DLD1 (cell line): ENCODE results near the gene AKAP12.

Experiments used
- in situ Hi-C: cut with HindIII; loops from 2 replicates; pipeline ENCODE4 v1.10.0; 2017; ENCODE audit warnings: low sequenced_read_pairs

Gene AKAP12

DNA sequence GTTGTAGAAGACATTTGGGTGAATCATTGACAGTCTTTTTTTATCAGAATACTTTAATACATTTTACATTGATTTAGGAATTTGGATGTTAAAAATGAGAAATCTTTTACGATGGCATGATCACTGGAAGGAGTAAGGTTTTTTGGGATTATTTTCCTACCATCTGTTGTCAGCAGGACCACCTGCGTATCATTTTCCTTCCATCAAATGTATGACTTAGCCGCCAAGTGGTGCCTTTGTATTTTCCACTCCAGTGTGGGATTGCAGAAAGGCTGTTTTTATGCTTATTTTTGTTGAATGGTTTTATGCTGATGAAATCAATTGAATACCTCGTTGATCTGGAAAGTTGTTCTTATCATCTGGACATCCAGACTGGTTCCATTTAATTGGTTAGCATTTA, 35.8 kb downstream of the AKAP12 start:
- in situ Hi-C loops = no loop called here

DNA sequence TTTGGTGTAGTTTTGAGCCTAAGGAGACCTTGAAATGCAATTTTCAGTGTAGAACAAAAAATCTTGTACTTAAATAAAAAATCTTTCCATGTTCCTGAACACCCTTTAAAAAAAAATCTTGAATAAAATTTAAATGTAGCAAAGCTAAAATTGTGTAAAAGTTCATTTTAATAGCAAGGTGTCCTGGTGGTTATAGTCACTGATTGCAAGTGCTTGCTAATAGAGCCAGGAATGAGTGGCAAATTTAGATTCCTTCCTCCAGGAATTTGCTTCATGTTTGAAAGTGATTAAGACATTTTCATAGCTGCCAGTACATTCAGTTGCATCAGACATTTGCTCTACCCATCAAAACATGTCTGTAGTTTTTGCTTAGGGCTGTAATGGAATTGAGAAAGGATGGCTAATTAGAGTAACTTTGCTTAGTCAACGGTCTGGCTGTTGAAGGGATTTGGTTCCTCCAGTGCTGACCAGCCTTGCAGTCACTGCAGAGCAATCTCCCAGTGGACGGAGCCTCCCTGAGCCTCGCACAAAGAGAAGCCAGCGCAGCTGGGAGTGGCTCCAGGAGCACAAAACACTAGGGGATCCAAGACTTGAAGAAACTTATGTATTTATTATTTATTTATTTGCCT, 36.5 kb downstream of the AKAP12 start:
- in situ Hi-C loops = no loop called here

DNA sequence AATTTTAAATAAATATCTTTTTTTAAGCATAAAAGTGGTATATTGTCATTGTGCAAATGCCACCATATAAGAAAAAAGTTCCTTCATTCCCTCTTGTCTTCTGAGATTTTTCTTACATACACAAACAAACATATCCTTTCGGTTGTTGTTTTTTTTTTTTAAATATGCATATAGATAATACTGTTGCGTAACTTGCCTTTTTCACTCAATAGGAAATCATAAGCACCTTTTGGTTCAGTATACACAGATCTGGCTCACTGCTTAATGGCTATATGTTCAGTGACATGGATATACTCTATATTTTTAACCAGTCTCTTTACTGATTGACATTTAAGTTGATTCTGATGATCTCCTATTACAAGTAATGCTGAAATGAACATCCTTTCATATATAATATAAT, 40.1 kb downstream of the AKAP12 start:
- in situ Hi-C loops = no loop called here

DNA sequence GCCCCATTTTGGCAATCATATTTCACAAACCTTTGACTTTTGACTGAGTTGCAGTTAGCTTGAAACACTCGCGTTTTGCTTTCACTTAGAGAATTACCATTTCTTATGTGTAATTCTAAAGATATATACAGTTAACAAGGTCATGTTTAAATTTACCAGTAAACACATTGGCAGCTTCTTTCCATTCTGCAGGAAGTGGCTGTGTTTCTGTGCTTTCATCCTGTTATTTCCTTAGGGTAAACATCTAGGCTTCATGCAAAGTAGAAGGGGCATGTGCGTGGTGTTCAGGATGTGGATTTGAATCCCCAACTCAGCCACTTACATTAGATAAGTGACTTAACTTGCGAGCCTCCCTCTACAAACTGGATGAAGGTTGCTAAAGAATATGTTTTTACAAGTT, 41.1 kb downstream of the AKAP12 start:
- in situ Hi-C loops = no loop called here

DNA sequence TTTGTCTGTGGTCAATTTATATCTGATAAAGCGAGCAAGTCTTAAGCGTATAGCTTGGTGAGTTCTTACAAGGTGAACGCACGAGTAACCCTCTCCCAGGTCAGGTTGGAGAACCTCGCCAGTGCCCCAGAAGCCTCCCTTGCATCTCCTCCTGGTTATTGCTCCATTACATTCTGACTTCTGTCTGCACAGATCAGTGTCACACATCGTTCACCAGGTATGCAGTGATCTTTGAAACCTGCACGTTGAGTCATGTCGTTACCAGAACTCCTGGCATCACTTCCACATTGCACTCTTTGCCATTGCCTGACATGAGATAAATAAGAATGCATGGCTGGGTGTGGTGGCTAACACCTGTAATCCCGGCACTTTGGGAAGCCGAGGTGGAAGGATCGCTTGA, 44.2 kb downstream of the AKAP12 start:
- in situ Hi-C loops = no loop called here

DNA sequence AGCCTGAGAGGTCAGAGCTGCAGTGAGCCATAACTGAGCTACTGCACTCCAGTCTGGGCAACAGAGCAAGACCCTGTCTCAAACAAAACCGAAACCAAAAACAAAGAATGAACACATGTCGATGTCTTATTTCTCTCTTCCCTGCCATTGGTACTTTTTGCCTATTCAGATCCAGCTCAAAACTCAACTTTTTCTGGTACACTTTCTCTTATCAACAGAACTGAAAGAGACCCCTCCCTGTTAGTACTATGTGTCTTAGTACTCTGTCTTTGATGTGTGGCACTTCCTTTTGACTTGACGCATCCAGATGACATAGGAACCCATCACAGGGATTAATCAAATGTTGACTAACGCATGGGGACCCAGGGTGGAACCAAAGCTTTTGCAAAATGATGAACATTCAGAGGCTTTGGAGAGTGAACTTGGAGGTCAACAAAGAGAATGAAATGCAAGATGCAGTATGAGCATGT, 44.8 kb downstream of the AKAP12 start:
- in situ Hi-C loops = no loop called here

DNA sequence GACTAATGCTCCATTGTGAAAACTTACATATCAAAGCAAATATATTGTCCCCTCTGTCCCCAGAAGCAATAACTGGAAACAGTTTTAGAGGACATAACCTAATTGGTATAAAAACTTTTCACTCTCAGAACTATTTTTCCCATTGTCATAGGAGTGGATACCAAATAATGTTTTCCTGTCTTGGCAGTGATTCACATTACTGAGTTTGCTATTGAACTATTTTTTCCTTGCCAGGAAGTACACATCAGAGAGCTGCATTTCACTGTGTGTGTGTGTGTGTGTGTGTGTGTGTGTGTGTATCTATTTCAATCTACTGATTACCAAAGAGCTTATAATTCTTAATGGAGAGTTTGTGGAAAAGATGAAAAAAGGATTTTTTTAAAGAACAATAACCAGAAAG, 45.4 kb downstream of the AKAP12 start:
- in situ Hi-C loops = no loop called here

DNA sequence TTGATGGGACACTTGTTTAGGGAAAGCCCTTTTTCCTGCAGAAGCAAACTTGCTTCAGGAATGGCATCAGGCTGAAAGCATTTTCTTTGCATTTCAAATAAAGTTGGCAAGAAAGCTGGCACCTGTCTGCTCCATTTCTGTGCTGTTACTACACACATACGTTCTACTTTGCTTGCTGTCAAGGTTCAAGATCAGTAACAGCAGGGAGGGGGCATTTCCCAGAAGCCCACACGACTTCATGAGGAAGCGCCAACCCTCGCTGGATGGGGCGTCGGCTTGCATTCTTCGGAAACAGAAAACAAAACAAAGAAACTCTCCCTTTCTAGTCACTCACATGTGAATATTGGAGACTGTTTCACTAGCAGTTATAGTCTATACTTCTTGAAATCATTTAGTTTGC, 46.4 kb downstream of the AKAP12 start:
- in situ Hi-C loops = no loop called here

DNA sequence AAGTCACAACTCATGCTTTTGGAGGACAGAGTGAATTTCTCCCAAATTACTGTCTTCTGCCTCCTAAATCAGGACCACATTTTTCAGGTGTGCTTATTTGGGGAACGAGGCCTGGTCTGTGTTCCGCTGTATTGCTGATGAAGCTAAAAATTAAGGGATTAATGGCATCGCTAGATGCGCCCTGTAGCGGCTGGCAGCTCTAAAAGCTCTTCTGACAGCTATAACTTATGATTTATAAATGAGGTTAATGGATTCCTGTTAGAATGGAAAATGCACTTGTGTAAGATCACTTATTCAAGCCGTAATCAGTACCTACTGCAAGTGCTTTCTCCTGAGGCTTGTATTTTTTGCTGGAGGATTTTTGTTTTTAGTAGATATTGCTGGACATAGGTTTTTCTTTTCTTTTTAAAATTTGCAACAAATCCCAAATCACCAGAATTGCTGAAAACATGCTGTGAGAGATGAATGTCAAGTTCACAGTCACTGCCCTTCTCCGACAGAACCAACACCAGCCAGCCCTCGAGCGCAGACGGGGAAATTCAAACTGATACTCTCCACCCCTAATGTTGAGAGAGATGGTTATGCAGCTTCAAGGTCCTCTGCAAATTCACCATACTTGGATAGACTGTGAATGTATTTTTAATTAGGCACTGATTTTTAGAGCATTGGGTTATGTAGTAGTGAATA, 49.1 kb downstream of the AKAP12 start:
- in situ Hi-C loops = no loop called here

DNA sequence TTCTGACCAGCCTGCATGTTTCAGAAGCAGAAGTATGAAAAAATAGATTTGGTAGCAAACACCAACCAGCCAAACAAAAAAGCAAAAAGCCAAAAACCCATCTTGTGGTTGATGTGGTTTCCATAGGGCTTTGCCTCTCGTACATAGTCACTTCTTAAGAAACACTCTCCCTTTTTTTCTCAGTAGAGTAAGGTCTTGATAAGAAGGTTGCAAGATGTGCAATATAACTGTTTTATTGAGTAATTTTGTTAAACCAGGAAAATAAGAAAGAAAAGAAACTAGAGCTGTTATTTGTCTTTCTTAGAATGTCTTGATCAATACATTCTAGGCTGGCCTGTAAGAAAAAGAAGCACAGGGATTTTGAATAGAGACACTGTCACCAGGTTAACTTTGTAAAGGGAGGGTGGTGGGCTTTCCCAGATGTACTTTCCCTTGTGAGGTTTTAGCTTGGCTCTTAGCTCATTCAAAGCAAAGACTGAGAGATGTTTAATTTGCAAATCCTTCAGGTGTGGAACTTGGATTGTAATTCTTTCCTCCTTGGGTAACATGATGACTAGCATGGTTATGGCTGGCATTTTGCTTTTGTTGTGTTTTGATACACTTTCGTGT, 49.7 kb downstream of the AKAP12 start:
- in situ Hi-C loops = no loop called here

DNA sequence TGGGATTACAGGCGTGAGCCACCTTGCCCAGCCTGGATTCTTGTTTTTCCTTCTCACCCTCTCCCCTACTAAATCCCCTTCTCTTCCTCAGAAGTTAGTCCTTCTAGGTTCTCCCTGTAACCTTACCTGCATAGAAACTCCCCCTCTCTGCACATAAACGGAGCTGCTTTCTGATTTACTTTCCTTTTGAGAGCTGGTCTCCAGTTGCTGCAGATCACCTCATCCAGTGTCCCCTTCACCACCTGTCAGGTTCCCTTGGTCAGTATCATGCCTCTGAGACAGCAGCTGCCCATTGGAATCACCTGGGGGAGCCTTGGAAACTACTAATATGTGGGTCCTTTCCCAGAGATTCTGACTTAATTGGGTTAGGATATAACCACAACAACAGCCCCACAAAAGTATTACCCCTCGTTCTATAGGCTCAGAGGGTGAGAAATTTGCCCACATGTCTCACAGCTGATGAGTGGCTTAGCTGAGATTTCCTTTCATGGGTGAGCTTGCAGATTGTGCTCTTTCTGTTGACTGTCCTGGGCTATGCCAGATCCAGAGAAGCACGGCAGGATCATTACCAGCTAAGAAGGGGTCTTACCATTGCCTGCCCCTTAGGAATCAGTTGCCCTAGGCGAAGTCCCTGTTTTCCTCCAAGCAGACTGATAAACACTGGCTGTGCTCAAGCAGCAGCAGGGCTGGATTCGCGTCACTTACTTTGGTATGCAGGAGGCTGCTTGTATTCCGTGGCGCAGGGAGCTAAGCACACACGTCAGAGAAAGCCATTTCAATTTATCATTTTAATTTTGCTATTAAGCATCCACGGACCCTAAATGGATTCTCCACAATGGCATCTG, 51.3 kb downstream of the AKAP12 start:
- in situ Hi-C loops = no loop called here

DNA sequence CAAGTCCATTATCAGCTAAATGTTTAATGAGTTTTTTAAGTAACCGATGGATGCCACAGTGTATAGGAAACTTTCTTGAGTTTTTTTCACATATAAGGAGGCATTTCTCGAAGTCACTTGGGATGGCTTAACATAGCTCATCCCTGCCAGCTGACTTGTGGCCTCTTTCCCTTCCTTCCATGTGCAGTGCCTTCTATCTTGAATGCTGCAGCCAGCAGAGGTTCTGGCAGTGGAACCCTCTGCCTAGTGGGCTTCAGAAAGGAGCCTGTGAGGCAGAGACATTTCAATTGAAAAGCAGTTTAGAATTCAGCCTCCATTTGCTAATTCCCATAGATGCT, 51.9 kb downstream of the AKAP12 start:
- in situ Hi-C loops = no loop called here

DNA sequence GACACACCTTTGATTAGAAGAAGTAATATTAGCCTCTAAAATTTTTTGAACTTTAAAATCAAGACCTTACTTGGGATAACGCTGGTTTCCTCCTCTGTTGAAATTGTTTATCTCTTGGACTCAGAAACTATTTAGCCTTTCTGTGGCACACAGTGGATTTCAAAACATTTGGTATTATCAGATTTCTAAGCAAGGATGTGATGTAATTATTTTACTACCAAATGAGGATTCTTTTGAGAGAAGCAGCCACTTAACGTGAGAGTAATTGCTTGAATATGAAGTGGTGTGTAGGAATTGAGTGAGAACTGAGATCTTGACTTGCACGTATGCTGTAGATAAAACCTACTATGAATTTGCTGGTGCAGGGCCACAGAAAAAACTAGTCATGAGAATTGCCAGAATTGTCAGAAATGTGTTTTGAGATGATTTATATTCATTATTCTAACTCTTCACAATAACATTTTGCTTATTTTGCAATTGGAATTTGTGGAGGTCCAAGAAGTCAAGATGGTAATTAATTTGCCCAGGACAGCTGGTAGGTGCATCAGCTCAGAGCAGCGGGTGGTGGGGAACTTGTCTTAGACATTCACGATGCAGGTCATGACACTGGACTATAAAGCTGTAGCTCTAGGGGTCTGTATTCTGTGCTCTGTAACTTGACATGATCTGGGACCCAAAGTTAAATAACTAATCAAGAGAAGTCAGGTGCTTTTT, 53.4 kb downstream of the AKAP12 start:
- in situ Hi-C loops = no loop called here

DNA sequence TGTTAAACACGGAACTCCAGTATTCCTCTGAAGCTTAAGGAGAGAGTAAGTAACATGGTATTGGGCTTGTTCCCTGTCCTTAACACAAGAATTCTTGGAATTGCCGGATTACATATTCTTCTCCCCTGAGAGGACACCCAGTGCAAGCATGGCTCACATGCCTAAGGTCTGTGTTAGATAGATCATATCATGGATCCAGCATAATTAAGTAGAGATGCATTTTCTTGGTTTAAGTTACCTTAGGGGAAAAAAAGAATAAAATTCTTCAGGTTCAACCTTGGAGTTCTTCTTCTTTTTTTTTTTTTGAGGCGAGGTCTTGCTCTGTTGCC, 53.9 kb downstream of the AKAP12 start:
- in situ Hi-C loops = no loop called here

DNA sequence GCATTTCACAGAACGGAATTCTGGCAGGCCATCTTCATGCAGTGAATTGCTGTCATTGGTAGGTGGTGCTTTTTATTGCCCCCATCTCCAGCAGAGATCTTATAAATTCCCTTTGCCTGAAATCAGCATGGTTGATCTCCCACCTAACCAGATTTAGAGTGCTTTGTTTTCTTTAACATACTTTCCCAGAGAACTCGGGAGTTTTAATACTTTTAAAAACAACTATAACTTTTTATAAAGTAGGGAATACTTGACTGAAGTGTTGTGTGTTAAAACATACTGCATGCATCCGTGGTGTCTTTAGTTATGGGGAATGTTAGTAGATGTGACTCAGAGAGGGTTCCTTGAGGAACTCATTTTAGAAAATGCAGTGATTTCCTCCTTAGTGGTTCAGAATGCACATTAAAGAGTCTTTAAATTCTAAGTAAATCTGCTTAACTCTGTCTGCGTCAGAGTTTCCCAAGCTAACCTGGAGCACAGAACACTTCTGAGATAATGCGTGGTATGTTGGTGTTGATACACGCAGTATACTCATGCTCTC, 54.9 kb downstream of the AKAP12 start:
- in situ Hi-C loops = no loop called here

DNA sequence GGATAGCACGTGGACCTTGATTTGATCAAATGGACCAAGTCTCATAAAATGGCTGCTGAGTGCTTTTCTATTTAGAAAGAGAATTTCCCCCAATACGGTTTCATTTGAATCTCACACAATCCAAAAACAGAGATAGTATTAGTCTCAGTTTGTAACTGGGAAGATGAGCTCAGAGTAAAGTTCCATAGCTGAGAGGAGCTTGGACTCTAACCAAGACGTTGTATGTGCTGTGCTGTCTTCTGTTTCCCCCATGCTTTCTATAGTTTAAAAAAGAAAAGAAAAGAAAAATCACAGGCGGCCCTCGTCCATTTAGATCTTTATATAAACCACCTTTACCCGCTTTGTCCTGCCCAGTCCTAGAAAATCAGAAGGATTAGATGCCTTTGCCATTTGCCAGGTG, 58.1 kb downstream of the AKAP12 start:
- in situ Hi-C loops = no loop called here

DNA sequence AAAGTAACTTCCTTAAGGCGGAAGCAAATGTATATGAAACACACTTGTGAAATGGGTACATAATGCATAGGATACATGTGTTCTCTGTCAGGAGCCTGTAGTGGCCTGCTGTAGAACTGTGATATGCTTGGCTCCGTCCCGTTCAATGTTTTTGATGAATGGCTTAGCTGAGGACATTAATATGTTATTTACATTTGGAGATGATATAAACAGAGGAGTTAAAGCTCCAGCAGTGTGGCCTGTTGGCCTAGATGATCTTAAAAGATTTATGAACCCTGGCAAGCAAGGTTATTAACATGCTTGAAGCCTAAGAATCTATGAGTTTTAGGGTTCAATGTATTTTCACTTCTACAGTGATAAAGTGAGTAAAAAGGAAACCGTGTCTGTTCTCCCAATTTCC, 59.2 kb downstream of the AKAP12 start:
- in situ Hi-C loops = no loop called here

DNA sequence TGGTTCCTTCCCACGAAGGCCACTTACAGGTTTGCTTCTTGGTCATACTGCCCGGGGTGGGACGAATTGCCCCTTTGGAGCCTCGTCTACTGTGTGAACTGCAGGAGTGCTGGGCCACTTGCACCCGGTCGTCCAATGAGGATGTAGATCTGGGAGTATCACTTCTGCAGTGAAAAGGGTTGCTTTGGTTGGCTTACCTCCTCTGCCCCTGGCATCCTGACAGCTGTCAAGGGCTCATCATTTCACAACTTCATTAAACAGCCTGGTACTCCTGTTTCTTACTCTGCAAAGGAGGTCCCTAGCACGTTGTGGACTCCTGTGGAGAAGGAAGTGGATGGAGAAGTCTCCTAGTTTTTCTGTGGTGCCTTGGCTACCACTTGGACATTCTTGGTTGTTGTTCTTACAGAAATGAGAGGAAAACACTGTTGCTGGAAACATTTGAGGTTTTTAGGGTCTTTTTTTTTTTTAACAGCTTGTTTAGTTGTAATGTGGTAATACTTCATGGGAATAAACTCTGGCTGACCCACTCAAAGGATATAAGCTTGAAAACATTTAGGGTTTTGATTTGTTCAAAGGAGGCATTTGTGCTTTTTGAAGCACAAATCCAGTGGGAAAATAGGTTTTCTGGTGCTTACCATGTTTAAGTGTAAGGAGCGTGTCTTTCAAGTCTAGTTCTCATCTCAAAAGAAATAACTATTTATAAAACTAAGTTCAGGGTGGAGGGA, 60.7 kb downstream of the AKAP12 start:
- in situ Hi-C loops = no loop called here

DNA sequence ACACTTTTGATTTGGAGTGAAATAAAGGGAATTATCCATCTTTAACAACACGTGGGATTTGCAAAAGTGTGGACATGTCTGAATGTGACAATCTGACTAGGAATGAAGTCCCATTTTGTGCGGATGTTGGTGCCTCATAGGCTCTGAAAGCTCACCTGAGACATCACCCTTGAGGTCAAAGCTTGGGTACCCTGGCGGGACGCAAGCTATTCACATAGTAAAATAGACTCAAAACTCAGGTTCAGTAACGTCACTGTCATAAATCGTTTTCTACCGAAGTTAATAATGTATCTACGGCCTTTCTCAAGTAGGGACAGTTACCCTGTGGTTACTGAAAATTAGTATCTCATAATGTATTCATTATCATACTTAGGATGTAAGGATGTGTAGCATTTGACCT, 61.8 kb downstream of the AKAP12 start:
- in situ Hi-C loops = no loop called here

DNA sequence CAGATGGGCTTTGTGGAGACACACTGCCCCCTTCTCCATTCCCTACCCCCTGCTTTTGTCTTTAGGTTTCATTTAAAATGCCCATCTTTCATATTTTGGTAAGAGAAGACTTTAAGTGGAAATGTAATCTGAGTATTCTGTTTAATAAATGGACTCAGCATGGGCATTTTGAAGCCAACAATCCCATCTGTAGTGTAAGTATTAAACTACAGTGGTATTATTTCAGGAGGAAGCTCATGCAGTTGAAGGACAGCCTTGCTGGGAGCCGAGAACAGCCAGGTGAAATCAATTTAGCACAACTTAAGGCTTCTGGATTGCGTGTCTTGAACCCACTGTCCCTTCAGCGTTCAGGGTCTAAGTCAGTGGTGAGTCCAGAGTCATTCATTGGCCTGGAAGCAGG, 63.5 kb downstream of the AKAP12 start:
- in situ Hi-C loops = no loop called here
